ENCODE measurements around the gene PPP6R2.

Gene PPP6R2

GRCh38 chr22:50323900-50324299 is 19.2 kb upstream of the PPP6R2 start:
- no peak for TF ChIP-seq CTCF (IDR thresholded peaks at IDR 0.05; ENCODE audit: low read depth, low read length, missing control alignments)
- H3K27ac ChIP-seq = no peak overlapping the region
- H3K4me3 ChIP-seq (ENCODE audit: low read depth, low read length) = no peak overlapping the region
- no peak for DNase-seq
- H3K36me3 ChIP-seq (replicated peaks) = no peaks in the 10 kb centered on the region
- in situ Hi-C loops (cut with HindIII; ENCODE audit: low pct_ligation_motif_present, low sequenced_read_pairs) = no loop called here
- no peaks in the 10 kb centered on the region for H3K27me3 ChIP-seq (replicated peaks)

DNA sequence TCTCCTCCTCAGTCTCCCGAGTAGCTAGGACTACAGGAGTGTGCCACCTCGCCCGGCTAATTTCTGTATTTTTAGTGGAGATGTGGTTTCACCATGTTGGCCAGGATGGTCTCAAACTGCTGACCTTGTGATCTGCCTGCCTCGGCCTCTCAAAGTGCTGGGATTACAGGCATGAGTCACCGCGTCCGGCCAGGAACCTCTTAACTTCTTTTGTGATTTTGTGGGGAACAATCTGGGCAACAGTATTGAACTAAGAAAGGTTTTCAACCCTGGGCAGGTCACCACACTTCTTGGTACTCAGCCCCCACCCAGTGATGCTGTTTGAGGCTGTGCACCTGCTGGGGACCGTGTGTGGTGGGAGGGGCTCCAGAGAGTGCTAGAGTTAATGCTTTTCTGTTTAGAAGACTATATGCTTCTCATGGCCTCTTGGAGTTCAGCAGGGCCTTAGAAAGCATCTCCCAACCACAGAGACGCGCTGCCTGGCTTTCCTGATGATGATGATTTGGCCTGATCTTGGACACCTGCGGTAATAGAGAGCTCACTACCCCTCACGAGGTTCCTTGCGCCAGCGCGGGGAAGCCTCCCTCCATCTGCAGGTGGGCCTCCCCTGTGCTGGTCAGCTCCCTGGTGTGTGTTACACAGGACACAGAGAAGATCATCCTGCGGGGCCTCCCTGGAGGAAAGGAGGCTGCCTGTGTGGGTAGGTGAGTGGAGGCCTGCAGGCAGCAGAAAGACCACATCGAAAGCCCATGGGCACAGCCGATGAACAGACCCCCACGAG is 17.5 kb upstream of the PPP6R2 start:
- DNase-seq = no peak
- no peak overlapping the region for H3K27ac ChIP-seq
- H3K4me3 ChIP-seq (ENCODE audit: low read depth, low read length) = peak overlapping the region; percentile 59
- H3K36me3 ChIP-seq (replicated peaks) = no peaks in the 10 kb centered on the region
- in situ Hi-C loops (cut with HindIII; ENCODE audit: low pct_ligation_motif_present, low sequenced_read_pairs) = no loop called here
- TF ChIP-seq CTCF (IDR thresholded peaks at IDR 0.05; ENCODE audit: low read depth, low read length, missing control alignments) = no peak
- no peaks in the 10 kb centered on the region for H3K27me3 ChIP-seq (replicated peaks)

DNA sequence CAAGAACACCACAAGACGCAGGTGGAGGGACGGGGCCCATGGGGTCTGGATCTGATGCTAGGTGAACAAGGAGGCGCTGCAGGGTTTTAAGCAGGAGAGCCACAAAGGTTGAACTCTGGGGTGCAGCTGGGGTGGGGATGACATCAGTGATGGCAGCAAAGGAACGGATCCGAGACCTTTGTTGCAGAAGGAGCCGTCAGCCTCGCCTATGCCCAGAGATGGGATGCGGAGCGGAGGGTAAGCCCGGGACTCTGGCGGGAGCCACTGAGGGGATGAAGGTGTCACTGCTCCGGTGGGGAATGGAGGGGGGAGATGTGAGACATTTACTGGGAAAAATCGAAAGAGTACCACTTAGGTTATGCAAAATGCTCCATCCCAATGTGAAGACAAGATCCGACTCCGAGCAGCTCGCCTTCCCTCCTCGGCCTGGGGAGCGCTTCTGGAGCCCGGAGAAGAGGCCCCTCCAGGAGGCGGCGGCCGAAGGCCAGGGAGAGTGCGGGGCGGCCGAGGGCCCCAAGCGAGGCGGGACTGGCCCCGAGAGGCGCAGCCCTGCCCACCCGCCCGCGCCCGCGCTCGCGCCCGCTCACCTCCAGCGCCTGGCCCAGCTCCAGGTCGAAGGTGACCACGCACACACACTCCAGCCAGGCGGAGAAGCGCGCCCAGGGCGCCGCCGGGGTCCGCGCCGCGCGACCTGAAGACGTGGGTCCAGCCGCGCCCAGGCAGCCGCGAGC is 16.7 kb upstream of the PPP6R2 start:
- H3K27me3 ChIP-seq (replicated peaks) = no peaks in the 10 kb centered on the region
- TF ChIP-seq CTCF (IDR thresholded peaks at IDR 0.05; ENCODE audit: low read depth, low read length, missing control alignments) = no peak
- H3K4me3 ChIP-seq (ENCODE audit: low read depth, low read length) = peak overlapping the region; percentile 59
- H3K36me3 ChIP-seq (replicated peaks) = no peaks in the 10 kb centered on the region
- in situ Hi-C loops (cut with HindIII; ENCODE audit: low pct_ligation_motif_present, low sequenced_read_pairs) = no loop called here
- no peak for DNase-seq
- H3K27ac ChIP-seq = no peak overlapping the region

DNA sequence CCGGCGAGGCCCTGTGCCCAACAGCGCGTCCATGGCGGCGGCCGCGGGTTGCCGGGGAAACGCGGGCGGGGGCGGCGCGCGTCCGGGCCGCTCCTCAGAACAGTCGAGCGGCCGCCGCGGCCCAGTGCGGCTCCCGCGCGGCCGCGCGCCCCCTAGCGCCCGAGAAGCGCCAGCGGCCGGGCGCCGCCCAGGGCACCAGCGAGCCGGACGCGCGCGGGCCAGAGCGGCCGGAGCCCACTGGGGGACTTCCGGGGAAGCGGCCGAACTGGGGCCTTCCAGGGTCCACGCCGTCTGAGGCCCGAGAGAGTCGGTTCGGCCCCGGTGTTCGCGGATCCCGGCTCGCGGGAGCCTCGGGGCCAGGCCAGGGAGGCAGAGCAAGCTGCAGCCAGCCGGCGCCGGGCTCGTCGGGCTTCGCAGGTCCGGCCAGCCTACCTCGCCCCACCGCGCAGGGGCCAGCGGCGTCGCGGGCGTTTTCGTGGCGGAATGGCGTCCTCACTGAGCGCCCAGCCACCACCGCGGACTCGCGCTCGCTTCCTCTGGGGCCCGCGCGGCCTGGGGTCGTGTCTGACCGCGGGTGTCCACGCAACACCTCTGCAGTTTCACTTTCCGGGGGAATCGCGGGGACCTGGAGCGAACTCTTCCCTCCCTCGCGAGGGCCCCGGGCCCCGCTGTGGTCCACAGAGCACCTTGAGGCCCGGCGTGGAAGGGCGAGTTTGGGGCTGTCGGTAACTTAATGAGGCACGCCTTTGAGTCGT is 16.0 kb upstream of the PPP6R2 start, which contains the start of gene DENND6B:
Gene DENND6B, minus strand, starts transcription at position 57 of the 755 bp plus-strand sequence. Its CDS starts 24 bp downstream, at position 33.
- Histone ChIP-seq H3K27ac (peak within 1 kb of the TSS; percentile 84), H3K27me3 (replicated peaks) (no peaks in the 10 kb centered on the region), H3K36me3 (replicated peaks) (no peaks in the 10 kb centered on the region), H3K4me3 (ENCODE audit: low read depth, low read length) (peak within 1 kb of the TSS; percentile 60)
- in situ Hi-C loops (cut with HindIII; ENCODE audit: low pct_ligation_motif_present, low sequenced_read_pairs) = no loop called here
- DNase-seq = peak; percentile 32
- TF ChIP-seq CTCF (IDR thresholded peaks at IDR 0.05; ENCODE audit: low read depth, low read length, missing control alignments) = peak; percentile 14

DNA sequence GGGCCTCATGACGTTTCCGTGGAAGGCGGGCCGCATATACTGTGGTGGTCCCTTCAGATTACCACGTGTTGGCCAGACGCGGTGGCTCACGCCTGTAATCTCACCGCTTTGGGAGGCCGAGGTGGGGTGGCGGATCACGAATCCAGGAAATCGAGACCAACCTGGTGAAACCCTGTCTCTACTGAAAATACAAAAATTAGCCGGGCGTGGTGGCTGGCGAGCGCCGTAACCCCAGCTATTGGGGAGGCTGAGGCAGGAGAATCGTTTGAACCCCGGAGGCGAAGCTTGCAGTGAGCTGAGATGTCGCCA is 15.5 kb upstream of the PPP6R2 start:
- H3K4me3 ChIP-seq (ENCODE audit: low read depth, low read length) = peak overlapping the region; percentile 60
- H3K27ac ChIP-seq = no peak overlapping the region

More for the DNA sequence above, 15.5 kb upstream of the PPP6R2 start:
- in situ Hi-C loops (cut with HindIII; ENCODE audit: low pct_ligation_motif_present, low sequenced_read_pairs) = no loop called here
- Histone ChIP-seq H3K36me3 (replicated peaks) (no peaks in the 10 kb centered on the region), H3K27me3 (replicated peaks) (no peaks in the 10 kb centered on the region)
- DNase-seq = no peak
- no peak for TF ChIP-seq CTCF (IDR thresholded peaks at IDR 0.05; ENCODE audit: low read depth, low read length, missing control alignments)

Measured in brain microvascular endothelial cell (primary cell).